GM06990 (cell line): ENCODE results near the gene VCP.

Experiments
- DNase-seq: peaks from one replicate; pipeline ENCODE4 v3.0.0-alpha.2; 2011; ENCODE audit not compliant: insufficient read length; ENCODE audit errors: extremely low read depth
- H3K27me3 ChIP-seq: replicated peaks from 2 replicates; pipeline ENCODE4 v1.6.0; 2011; ENCODE audit warnings: low read length; ENCODE audit not compliant: control insufficient read depth, insufficient read depth
- H3K36me3 ChIP-seq: 2 replicates; pipeline ENCODE4 v1.5.1; 2011; ENCODE audit warnings: low read length; ENCODE audit not compliant: control insufficient read depth, insufficient read depth
- H3K4me3 ChIP-seq: replicated peaks from 2 replicates; pipeline ENCODE4 v1.5.1; 2011; ENCODE audit warnings: low read depth, mild to moderate bottlenecking, control low read depth, low read length
- CTCF ChIP-seq: IDR thresholded peaks from 2 replicates; pipeline ENCODE4 v1.5.1; 2011; ENCODE audit warnings: low read length, control low read depth, mild to moderate bottlenecking, inconsistent platforms; ENCODE audit not compliant: insufficient read depth, poor library complexity, severe bottlenecking

The VCP gene

GRCh38 chr9:35072461-35073278, at the start of gene VCP:
Gene VCP (minus strand): TSS chr9:35072625. CDS start chr9:35072353, 272 bp downstream.
- Histone ChIP-seq H3K4me3 (peak within 1 kb of the TSS; percentile 85), H3K36me3 (peaks cover 12% of the 10 kb centered on the region), H3K27me3 (no peaks in the 10 kb centered on the region)
- no peak for TF ChIP-seq CTCF
- peak; percentile 99 for DNase-seq

- no peaks in the 10 kb centered on the region for H3K36me3 ChIP-seq
- H3K27me3 ChIP-seq: no peaks in the 10 kb centered on the region
- H3K4me3 ChIP-seq: peak overlapping the region; percentile 9; the same call in 1 of the 2 replicates
- peak; percentile 96 for TF ChIP-seq CTCF
- DNase-seq: peak; percentile 67
Measured at GRCh38 chr9:35116898-35117551, 44.6 kb upstream of the VCP start.

- no peak for TF ChIP-seq CTCF
- Histone ChIP-seq H3K36me3 (no peaks in the 10 kb centered on the region), H3K4me3 (peak overlapping the region; percentile 84), H3K27me3 (no peaks in the 10 kb centered on the region)
- no peak for DNase-seq
Measured at GRCh38 chr9:35116539-35116897, 44.1 kb upstream of the VCP start.

- no peaks in the 10 kb centered on the region for H3K36me3 ChIP-seq
- TF ChIP-seq CTCF: no peak
- H3K27me3 ChIP-seq: no peaks in the 10 kb centered on the region
- H3K4me3 ChIP-seq: peak within 1 kb of the TSS; percentile 84
- peak; percentile 90 for DNase-seq
Measured at GRCh38 chr9:35115680-35116538, 43.5 kb upstream of the VCP start, which contains the start of gene ATOSB. Gene ATOSB (minus strand): TSS chr9:35115862. CDS start chr9:35108274, 7,588 bp downstream.

- no peak for TF ChIP-seq CTCF
- peak; percentile 51 for DNase-seq
- Histone ChIP-seq H3K36me3 (no peaks in the 10 kb centered on the region), H3K4me3 (peak overlapping the region; percentile 84), H3K27me3 (no peaks in the 10 kb centered on the region)
Measured at GRCh38 chr9:35114840-35115628, 42.6 kb upstream of the VCP start.
